Measurements from ENCODE around the gene GAK.

- TF ChIP-seq CTCF (IDR thresholded peaks at IDR 0.05 in 4 of 5, conservative IDR thresholded peaks at IDR 0.05 in 1 of 5) (no peak), POLR2A (IDR thresholded peaks at IDR 0.05) (no peak)
These were observed 52.4 kb downstream of the GAK start for GRCh38 chr4:879729-880077.

Measured in gastrocnemius medialis (tissue), 4 donors.